Measurements from ENCODE around the gene ZNF77.

GRCh38 chr19:2950286-2951124 lies 5.7 kb upstream of the ZNF77 start:
- TF ChIP-seq CTCF (IDR thresholded peaks at IDR 0.05) (peak in 1 of 4 experiments; percentile 6), POLR2A (IDR thresholded peaks at IDR 0.05) (peak; percentile 67 to 90)
